Transverse colon (tissue), 4 donors: ENCODE measurements around the gene CEACAM16.

Source experiments
- CTCF ChIP-seq, 5 experiments: fragments of 200-600 bp in 3 of 5; fragments of 450-650 bp in 2 of 5; sonication (generic) in 3 of 5; IDR thresholded peaks; 1 replicate in 2 of 5; 2 replicates in 3 of 5; pipeline ENCODE4 v1.5.1; 2016 to 2017; ENCODE audit warnings: antibody characterized with exemption in 5 of 5, inconsistent platforms in 3 of 5, mild to moderate bottlenecking in 2 of 5, moderate library complexity in 1 of 5
- EP300 ChIP-seq: sonication (generic); formaldehyde crosslinking; IDR thresholded peaks from one replicate; pipeline ENCODE4 v1.6.1; 2017; ENCODE audit warnings: antibody characterized with exemption, low read depth
- POLR2A ChIP-seq: fragments of 450-650 bp; IDR thresholded peaks from one replicate; pipeline ENCODE4 v1.6.1; 2016; ENCODE audit warnings: antibody characterized with exemption, mild to moderate bottlenecking, moderate library complexity
- POLR2AphosphoS5 ChIP-seq, 3 donors: sonication (generic); formaldehyde crosslinking; IDR thresholded peaks; one replicate each; pipeline ENCODE4 v1.6.1; 2016; ENCODE audit warnings: antibody characterized with exemption in 3 of 3

GRCh38 chr19:44726465-44726864 lies 27.5 kb downstream of the CEACAM16 start:
- TF ChIP-seq CTCF (IDR thresholded peaks at IDR 0.05) (no peak), POLR2A (no peak), EP300 (no peak), POLR2AphosphoS5 (IDR thresholded peaks at IDR 0.05) (no peak)
